Measurements from ENCODE around the gene ZSWIM4.

- TF ChIP-seq POLR2A (IDR thresholded peaks at IDR 0.05), result peak; percentile 87 to 89
- TF ChIP-seq CTCF (IDR thresholded peaks at IDR 0.05), result peak; percentile 28 to 57 (median 40)
These were observed 52.4 kb downstream of the ZSWIM4 start for GRCh38 chr19:13847407-13848339.
